Fibroblast of lung (primary cell): ENCODE measurements around the gene CCDC192. TPM values are rescaled to one million over a fixed set of nuclear protein-coding genes. Genes with fewer than 3 reads are reported as not detected.

Experiments
- DNase-seq, 2 donors: peaks; one replicate each; pipeline versions ENCODE4 v3.0.0 to v3.0.0-alpha.2; 2010; ENCODE audit warnings: low read depth in 2 of 2
- H2AFZ ChIP-seq: 2 replicates; pipeline ENCODE4 v1.5.1; 2012; ENCODE audit warnings: low read length, control low read depth, inconsistent platforms
- H3K27ac ChIP-seq: 2 replicates; pipeline ENCODE4 v1.5.1; 2011; ENCODE audit warnings: low read length, control low read depth; ENCODE audit not compliant: insufficient read depth
- H3K27me3 ChIP-seq: 2 replicates; pipeline ENCODE4 v1.5.1; 2011; ENCODE audit warnings: mild to moderate bottlenecking, low read length; ENCODE audit not compliant: control insufficient read depth, insufficient read depth
- H3K36me3 ChIP-seq: 2 replicates; pipeline ENCODE4 v1.5.1; 2011; ENCODE audit warnings: low read length; ENCODE audit not compliant: control insufficient read depth, insufficient read depth
- H3K4me1 ChIP-seq: 2 replicates; pipeline ENCODE4 v1.5.1; 2011; ENCODE audit warnings: low read length; ENCODE audit not compliant: control insufficient read depth, insufficient read depth; ENCODE audit errors: extremely low read depth
- H3K4me2 ChIP-seq: 2 replicates; pipeline ENCODE4 v1.5.1; 2011; ENCODE audit warnings: low read length, control low read depth; ENCODE audit not compliant: insufficient read depth; ENCODE audit errors: extremely low read depth
- H3K4me3 ChIP-seq, 4 experiments: fragments of 200-600 bp in 1 of 4; sonication (generic) in 1 of 4; replicated peaks in 1 of 4; 2 replicates each; pipeline ENCODE4 v1.5.1; 2011 to 2016; ENCODE audit warnings: low read length in 4 of 4, low read depth in 3 of 4, mild to moderate bottlenecking in 3 of 4, control low read depth in 2 of 4, inconsistent platforms in 1 of 4, mixed read lengths in 1 of 4; ENCODE audit not compliant: insufficient read depth in 1 of 4; ENCODE audit errors: control extremely low read depth in 1 of 4
- H3K79me2 ChIP-seq: 2 replicates; pipeline ENCODE4 v1.5.1; 2012; ENCODE audit warnings: mild to moderate bottlenecking, low read length, inconsistent platforms; ENCODE audit not compliant: control insufficient read depth, insufficient read depth
- H3K9ac ChIP-seq: 2 replicates; pipeline ENCODE4 v1.5.1; 2011; ENCODE audit warnings: mild to moderate bottlenecking, low read length, control low read depth; ENCODE audit not compliant: insufficient read depth
- H3K9me3 ChIP-seq: 2 replicates; pipeline ENCODE4 v1.5.1; 2012; ENCODE audit warnings: low read depth, low read length; ENCODE audit not compliant: control insufficient read depth, insufficient read depth
- H4K20me1 ChIP-seq: 2 replicates; pipeline ENCODE4 v1.5.1; 2011; ENCODE audit warnings: low read length; ENCODE audit not compliant: control insufficient read depth, insufficient read depth; ENCODE audit errors: extremely low read depth
- CTCF ChIP-seq, 2 donors: IDR thresholded peaks in 1 of 2; conservative IDR thresholded peaks in 1 of 2; 1 replicate in 1 of 2; 2 replicates in 1 of 2; pipeline ENCODE4 v1.5.1; 2011 to 2012; ENCODE audit warnings: low read length in 2 of 2, control low read depth in 1 of 2, inconsistent platforms in 1 of 2, low read depth in 1 of 2, mild to moderate bottlenecking in 1 of 2
- EZH2 ChIP-seq: IDR thresholded peaks from 2 replicates; pipeline ENCODE4 v1.5.1; 2012; ENCODE audit warnings: low read length, control low read depth, mild to moderate bottlenecking; ENCODE audit errors: missing control alignments
- polyA plus RNA-seq, 2 donors: library from polyadenylated mRNA; depleted of rRNA in 1 of 2; stranded (reverse) in 1 of 2; unstranded in 1 of 2; fragments of >200 nt; gene quantifications; 2 replicates each; pipeline ENCODE4 v1.2.1, GENCODE V29; 2011 to 2012; ENCODE audit warnings: missing spikeins in 1 of 2
- total RNA-seq: library from RNA; depleted of rRNA; stranded (reverse); fragments of >200 nt; gene quantifications from 2 replicates; pipeline ENCODE4 v1.2.1, GENCODE V29; 2014

The CCDC192 gene
- total and polyA plus RNA-seq, 2 donors (not counting 1 experiment from before 2014, with no cell fraction given), result not detected

GRCh38 chr5:127830829-127831598 is 127.8 kb downstream of the CCDC192 start:
- Histone ChIP-seq H3K4me1 (no peaks in the 10 kb centered on the region), H3K27ac (no peak overlapping the region), H3K4me3 (no peak overlapping the region), H2AFZ (no peak overlapping the region), H3K36me3 (no peaks in the 10 kb centered on the region), H4K20me1 (no peaks in the 10 kb centered on the region), H3K4me2 (no peak overlapping the region), H3K79me2 (no peaks in the 10 kb centered on the region), H3K9me3 (no peaks in the 10 kb centered on the region), H3K27me3 (no peaks in the 10 kb centered on the region), H3K9ac (no peak overlapping the region)
- TF ChIP-seq EZH2, result no peak
- no peak for DNase-seq

GRCh38 chr5:127832067-127832466 is 128.9 kb downstream of the CCDC192 start:
- TF ChIP-seq CTCF (conservative IDR thresholded peaks at IDR 0.05 in 1 of 2, IDR thresholded peaks at IDR 0.05 in 1 of 2; ENCODE audit: low read depth in 1 of 2, low read length in 2 of 2) (no peak), EZH2 (no peak)

DNA sequence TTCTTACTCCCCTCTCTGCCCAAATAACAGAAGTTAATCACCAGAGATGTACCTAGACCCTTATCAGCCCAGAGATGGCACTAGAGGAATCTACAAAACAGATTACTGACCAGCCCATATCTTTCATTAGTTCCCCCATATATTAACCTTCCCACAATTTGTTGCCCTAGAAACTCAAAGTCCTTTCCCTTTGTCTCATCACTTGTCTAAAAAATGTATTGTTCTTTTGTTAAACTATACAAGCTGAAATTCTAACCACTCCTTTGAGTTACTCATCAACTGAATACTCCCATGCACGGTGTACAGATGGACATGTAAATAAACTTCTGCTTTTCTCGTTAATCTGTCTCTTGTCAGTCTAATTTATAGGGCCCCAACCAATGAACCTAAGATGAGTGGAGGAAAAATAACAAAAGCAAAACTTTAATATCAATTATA is 130.9 kb downstream of the CCDC192 start:
- Histone ChIP-seq H3K27me3 (no peaks in the 10 kb centered on the region), H3K4me3 (no peak overlapping the region), H3K27ac (no peak overlapping the region), H3K4me1 (no peaks in the 10 kb centered on the region), H3K9ac (no peak overlapping the region), H2AFZ (no peak overlapping the region), H3K36me3 (no peaks in the 10 kb centered on the region), H3K9me3 (no peaks in the 10 kb centered on the region), H3K4me2 (no peak overlapping the region), H4K20me1 (no peaks in the 10 kb centered on the region), H3K79me2 (no peaks in the 10 kb centered on the region)
- peak in 1 of 2 donors; percentile 30 for DNase-seq
- TF ChIP-seq CTCF (conservative IDR thresholded peaks at IDR 0.05 in 1 of 2, IDR thresholded peaks at IDR 0.05 in 1 of 2; ENCODE audit: low read depth in 1 of 2, low read length in 2 of 2) (no peak), EZH2 (no peak)

More at GRCh38 chr5:127832067-127832466, 128.9 kb downstream of the CCDC192 start:
- no peaks in the 10 kb centered on the region for H3K79me2 ChIP-seq
- no peak for DNase-seq
- no peaks in the 10 kb centered on the region for H3K4me1 ChIP-seq
- no peaks in the 10 kb centered on the region for H4K20me1 ChIP-seq
- no peak overlapping the region for H3K9ac ChIP-seq
- H2AFZ ChIP-seq, result no peak overlapping the region
- no peaks in the 10 kb centered on the region for H3K36me3 ChIP-seq
- H3K27ac ChIP-seq, result no peak overlapping the region
- no peak overlapping the region for H3K4me2 ChIP-seq
- H3K4me3 ChIP-seq, result no peak overlapping the region
- H3K9me3 ChIP-seq, result no peaks in the 10 kb centered on the region
- no peaks in the 10 kb centered on the region for H3K27me3 ChIP-seq
